Measurements from ENCODE around the gene AAMP.

The AAMP gene

DNA sequence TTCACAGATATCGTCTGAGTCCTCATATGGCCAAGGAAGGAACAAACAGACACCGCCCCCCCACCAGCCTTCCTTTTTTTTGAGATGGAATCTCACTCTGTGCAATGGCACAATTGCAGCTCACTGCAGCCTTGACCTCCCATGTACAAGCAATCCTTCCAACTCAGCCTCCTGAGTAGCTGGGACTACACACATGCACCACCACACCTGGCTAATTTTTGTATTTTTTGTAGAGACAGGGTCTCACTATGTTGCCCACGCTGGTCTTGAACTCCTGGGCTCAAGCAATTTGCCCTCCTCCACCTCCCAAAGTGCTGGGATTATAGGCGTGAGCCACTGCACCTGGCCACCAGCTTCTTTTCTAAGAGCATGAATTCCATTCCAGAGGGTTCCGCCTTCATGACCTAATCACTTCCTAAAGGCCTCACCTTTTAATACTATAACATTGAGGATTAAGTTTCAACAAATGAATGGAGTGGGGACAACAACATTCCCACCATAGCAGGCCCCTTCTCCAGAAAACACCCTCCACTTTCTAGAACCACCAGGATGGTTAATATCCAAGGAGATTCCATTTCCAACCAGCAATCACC lies 24.6 kb upstream of the AAMP start:
- Histone ChIP-seq H3K27ac (ENCODE audit: low read length) (peak overlapping the region; percentile 9; the same call in 1 of the 2 replicates), H3K4me2 (ENCODE audit: low read depth, low read length) (peak overlapping the region; percentile 17; the same call in 1 of the 2 replicates), H3K9me2 (replicated peaks; ENCODE audit: insufficient read depth, low read length) (no peaks in the 10 kb centered on the region), H2AFZ (ENCODE audit: low read length) (no peak overlapping the region), H3F3A (ENCODE audit: insufficient read depth, low read length) (peaks cover 31% of the 10 kb centered on the region), H3K9me3 (replicated peaks; ENCODE audit: insufficient read depth, low read length) (no peaks in the 10 kb centered on the region), H3K36me3 (replicated peaks; ENCODE audit: insufficient read depth, low read length) (no peaks in the 10 kb centered on the region), H3K4me1 (ENCODE audit: low read length) (peaks cover 47% of the 10 kb centered on the region), H3K4me3 (ENCODE audit: low read length) (no peak overlapping the region), H3K79me2 (ENCODE audit: low read length) (peaks cover 27% of the 10 kb centered on the region), H4K20me1 (ENCODE audit: insufficient read depth, low read length) (no peaks in the 10 kb centered on the region), H3K27me3 (replicated peaks; ENCODE audit: insufficient read depth, low read length) (no peaks in the 10 kb centered on the region), H3K9ac (ENCODE audit: low read length) (no peak overlapping the region)
- DNase-seq, result no peak
- TF ChIP-seq EZH2phosphoT487 (IDR thresholded peaks at IDR 0.05; ENCODE audit: low read length) (no peak), EZH2 (optimal IDR thresholded peaks at IDR 0.05; ENCODE audit: low read depth, low read length) (no peak)
- TF ChIP-seq, protein P1, sequence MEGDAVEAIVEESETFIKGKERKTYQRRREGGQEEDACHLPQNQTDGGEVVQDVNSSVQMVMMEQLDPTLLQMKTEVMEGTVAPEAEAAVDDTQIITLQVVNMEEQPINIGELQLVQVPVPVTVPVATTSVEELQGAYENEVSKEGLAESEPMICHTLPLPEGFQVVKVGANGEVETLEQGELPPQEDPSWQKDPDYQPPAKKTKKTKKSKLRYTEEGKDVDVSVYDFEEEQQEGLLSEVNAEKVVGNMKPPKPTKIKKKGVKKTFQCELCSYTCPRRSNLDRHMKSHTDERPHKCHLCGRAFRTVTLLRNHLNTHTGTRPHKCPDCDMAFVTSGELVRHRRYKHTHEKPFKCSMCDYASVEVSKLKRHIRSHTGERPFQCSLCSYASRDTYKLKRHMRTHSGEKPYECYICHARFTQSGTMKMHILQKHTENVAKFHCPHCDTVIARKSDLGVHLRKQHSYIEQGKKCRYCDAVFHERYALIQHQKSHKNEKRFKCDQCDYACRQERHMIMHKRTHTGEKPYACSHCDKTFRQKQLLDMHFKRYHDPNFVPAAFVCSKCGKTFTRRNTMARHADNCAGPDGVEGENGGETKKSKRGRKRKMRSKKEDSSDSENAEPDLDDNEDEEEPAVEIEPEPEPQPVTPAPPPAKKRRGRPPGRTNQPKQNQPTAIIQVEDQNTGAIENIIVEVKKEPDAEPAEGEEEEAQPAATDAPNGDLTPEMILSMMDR (IDR thresholded peaks at IDR 0.05; ENCODE audit: low read length), result no peak

DNA sequence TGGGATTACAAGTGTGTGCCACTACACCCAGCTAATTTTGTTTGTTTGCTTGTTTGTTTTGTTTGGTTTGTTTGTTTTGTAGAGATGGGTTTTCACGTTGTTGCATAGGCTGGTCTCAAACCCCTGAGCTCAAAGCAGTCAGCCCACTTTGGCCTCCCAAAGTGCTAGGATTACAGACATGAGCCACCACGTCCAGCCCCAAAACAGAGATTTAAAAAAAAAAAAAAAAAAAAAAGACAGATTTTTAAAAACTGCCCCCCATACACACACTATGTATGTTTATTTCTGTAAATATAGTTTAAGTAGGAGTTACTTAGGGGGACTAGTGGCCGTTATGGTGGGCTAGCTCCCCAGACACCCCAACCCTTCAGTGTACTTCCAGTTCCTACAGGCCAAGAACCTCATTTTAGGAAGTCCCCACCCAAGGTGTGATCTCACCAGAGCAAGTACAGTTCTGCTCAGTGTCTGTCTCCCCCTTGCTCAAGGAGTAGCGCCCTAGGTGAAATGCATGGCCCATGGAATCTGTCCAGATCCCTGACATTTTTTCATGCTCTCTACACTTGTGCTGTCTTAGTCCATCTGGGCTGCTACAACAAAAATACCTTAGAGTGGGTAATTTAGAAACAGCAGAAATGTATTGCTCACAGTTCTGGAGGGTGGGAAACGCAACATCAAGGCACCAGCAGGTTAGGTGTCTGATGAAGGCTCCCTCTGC lies 23.9 kb upstream of the AAMP start:
- H3K27ac ChIP-seq (ENCODE audit: low read length), result no peak overlapping the region
- H3K4me1 ChIP-seq (ENCODE audit: low read length), result peaks cover 48% of the 10 kb centered on the region
- H3K9me2 ChIP-seq (replicated peaks; ENCODE audit: insufficient read depth, low read length), result no peaks in the 10 kb centered on the region
- no peaks in the 10 kb centered on the region for H3K27me3 ChIP-seq (replicated peaks; ENCODE audit: insufficient read depth, low read length)
- peaks cover 31% of the 10 kb centered on the region for H3F3A ChIP-seq (ENCODE audit: insufficient read depth, low read length)
- no peak overlapping the region for H3K4me3 ChIP-seq (ENCODE audit: low read length)
- H3K36me3 ChIP-seq (replicated peaks; ENCODE audit: insufficient read depth, low read length), result no peaks in the 10 kb centered on the region
- H4K20me1 ChIP-seq (ENCODE audit: insufficient read depth, low read length), result no peaks in the 10 kb centered on the region
- no peak overlapping the region for H2AFZ ChIP-seq (ENCODE audit: low read length)
- TF ChIP-seq EZH2phosphoT487 (IDR thresholded peaks at IDR 0.05; ENCODE audit: low read length) (no peak), EZH2 (optimal IDR thresholded peaks at IDR 0.05; ENCODE audit: low read depth, low read length) (no peak)
- TF ChIP-seq, protein P1 (IDR thresholded peaks at IDR 0.05; ENCODE audit: low read length), result no peak
- H3K4me2 ChIP-seq (ENCODE audit: low read depth, low read length), result no peak overlapping the region
- no peak overlapping the region for H3K9ac ChIP-seq (ENCODE audit: low read length)
- no peak for DNase-seq
- no peaks in the 10 kb centered on the region for H3K9me3 ChIP-seq (replicated peaks; ENCODE audit: insufficient read depth, low read length)
- H3K79me2 ChIP-seq (ENCODE audit: low read length), result peaks cover 34% of the 10 kb centered on the region

DNA sequence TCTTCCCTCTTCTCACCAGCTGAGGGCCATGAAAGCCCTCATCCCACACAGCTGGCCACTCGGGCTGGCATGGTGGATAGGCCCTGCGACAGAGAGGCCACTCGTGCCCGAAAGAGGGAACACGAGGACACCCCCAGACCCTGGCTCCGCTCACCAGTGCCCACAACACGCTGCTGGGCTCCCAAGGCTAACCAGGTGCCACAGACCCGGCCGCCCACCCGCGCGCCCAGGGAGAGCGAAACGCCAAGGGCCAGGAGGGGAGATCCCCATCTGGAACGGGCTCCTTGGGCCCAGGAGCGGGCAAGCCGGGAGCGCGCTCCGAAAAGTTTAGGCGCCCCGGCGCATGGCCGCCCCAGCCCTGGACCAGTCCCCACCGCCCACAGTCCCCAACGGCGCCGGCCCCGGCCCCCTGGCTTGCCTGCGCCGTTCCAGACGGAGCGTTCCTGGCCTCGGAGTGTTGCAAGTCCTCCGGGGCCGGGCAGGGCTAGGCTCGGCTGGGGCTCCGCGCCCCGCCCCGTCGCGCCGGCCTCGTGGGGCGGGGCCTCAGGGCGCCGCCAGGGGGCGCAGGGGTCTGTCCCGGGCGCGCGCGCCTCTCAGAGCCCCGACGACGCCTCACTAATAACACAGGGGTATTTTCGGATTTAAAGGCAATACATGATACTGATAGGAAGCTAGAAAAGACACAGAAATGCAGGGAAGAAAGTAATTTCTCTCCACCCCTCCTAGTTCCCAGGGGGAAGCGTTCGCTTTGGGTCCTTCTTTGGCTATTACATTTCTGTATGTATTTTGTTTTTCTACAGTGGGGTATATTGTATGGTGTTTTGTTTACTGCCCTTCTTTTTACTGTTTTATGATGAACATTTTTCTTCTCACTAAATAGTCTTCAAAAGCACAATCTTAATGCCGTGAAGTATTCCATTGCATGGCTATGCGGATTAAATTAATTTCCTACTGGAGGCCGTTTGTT lies 22.4 kb upstream of the AAMP start, which contains the start of gene TMBIM1:
TMBIM1 (minus strand) TSS at position 456 of the 967 bp plus-strand sequence. CDS start 10,362 bp downstream, outside the sequence.
- H3K4me2 ChIP-seq (ENCODE audit: low read depth, low read length), result peak within 1 kb of the TSS; percentile 97
- H3K36me3 ChIP-seq (replicated peaks; ENCODE audit: insufficient read depth, low read length), result no peaks in the 10 kb centered on the region
- H4K20me1 ChIP-seq (ENCODE audit: insufficient read depth, low read length), result no peaks in the 10 kb centered on the region
- H3K9ac ChIP-seq (ENCODE audit: low read length), result peak within 1 kb of the TSS; percentile 80
- H3K4me3 ChIP-seq (ENCODE audit: low read length), result peak within 1 kb of the TSS; percentile 81
- H3K27ac ChIP-seq (ENCODE audit: low read length), result peak within 1 kb of the TSS; percentile 83
- peaks cover 48% of the 10 kb centered on the region for H3K79me2 ChIP-seq (ENCODE audit: low read length)
- no peaks in the 10 kb centered on the region for H3K9me3 ChIP-seq (replicated peaks; ENCODE audit: insufficient read depth, low read length)
- no peak for TF ChIP-seq EZH2 (optimal IDR thresholded peaks at IDR 0.05; ENCODE audit: low read depth, low read length)
- TF ChIP-seq, protein P1 (IDR thresholded peaks at IDR 0.05; ENCODE audit: low read length), result peak; percentile 50
- H2AFZ ChIP-seq (ENCODE audit: low read length), result peak within 1 kb of the TSS; percentile 85
- no peaks in the 10 kb centered on the region for H3K27me3 ChIP-seq (replicated peaks; ENCODE audit: insufficient read depth, low read length)
- H3K9me2 ChIP-seq (replicated peaks; ENCODE audit: insufficient read depth, low read length), result no peaks in the 10 kb centered on the region
- H3K4me1 ChIP-seq (ENCODE audit: low read length), result peaks cover 54% of the 10 kb centered on the region
- DNase-seq, result peak; percentile 82
- peaks cover 31% of the 10 kb centered on the region for H3F3A ChIP-seq (ENCODE audit: insufficient read depth, low read length)
